ENCODE results near the gene SLC9A6.

Gene SLC9A6

DNA sequence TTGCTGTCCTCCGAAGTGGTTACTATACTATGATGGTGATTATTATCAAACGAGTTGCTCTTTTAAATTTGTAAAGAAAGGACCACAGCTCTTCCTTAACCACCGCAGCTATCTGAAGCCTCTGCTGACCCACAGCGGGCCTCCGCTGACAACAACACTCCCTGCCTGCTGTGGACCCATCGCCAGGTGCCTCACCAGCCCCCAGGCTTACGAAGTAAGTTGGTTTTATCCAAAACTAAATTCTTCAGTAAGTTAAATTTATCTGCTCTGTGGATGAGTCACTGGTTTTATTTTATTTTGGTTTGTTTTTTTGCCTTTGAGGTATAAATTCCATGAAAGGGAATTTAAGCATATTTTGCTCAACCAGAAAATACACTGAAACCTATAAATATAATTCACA lies 54.7 kb downstream of the SLC9A6 start:
- no peak overlapping the region for H3K56ac ChIP-seq (ENCODE audit: low read length)
- DNase-seq, result no peak
- H3K27me3 ChIP-seq (ENCODE audit: insufficient read depth, low read length, poor library complexity), result no peaks in the 10 kb centered on the region
- H3K4me3 ChIP-seq (ENCODE audit: low read length), result no peak overlapping the region
- H3K4ac ChIP-seq (ENCODE audit: low read depth, low read length), result no peak overlapping the region
- no peaks in the 10 kb centered on the region for H3K79me1 ChIP-seq (ENCODE audit: low read length)
- H3K18ac ChIP-seq (ENCODE audit: low read length), result no peak overlapping the region
- no peak overlapping the region for H2BK5ac ChIP-seq (ENCODE audit: low read length)
- no peak overlapping the region for H3K23ac ChIP-seq (ENCODE audit: low read length)
- no peak overlapping the region for H2BK15ac ChIP-seq (replicated peaks; ENCODE audit: low read depth)
- H3K4me1 ChIP-seq (ENCODE audit: control insufficient read depth, low read depth, low read length), result no peaks in the 10 kb centered on the region
- H2AK5ac ChIP-seq (ENCODE audit: low read length), result no peak overlapping the region
- H3K4me2 ChIP-seq (ENCODE audit: low read length), result no peak overlapping the region
- no peaks in the 10 kb centered on the region for H3K79me2 ChIP-seq (ENCODE audit: control insufficient read depth, insufficient read depth, low read length)
- H4K5ac ChIP-seq (ENCODE audit: low read length), result no peak overlapping the region
- H4K8ac ChIP-seq (ENCODE audit: low read depth, low read length), result no peak overlapping the region
- WGBS (ENCODE audit: extremely low coverage, insufficient coverage, low lambda C conversion rate), result no CpG with 5 or more reads among the region's 7 CpGs
- H3K9ac ChIP-seq (ENCODE audit: low read length), result no peak overlapping the region
- H3K27ac ChIP-seq (ENCODE audit: low read depth, low read length), result no peak overlapping the region
- H2BK120ac ChIP-seq (ENCODE audit: low read depth, low read length), result no peak overlapping the region
- H3K36me3 ChIP-seq (ENCODE audit: control insufficient read depth, insufficient read depth, low read length), result no peaks in the 10 kb centered on the region

DNA sequence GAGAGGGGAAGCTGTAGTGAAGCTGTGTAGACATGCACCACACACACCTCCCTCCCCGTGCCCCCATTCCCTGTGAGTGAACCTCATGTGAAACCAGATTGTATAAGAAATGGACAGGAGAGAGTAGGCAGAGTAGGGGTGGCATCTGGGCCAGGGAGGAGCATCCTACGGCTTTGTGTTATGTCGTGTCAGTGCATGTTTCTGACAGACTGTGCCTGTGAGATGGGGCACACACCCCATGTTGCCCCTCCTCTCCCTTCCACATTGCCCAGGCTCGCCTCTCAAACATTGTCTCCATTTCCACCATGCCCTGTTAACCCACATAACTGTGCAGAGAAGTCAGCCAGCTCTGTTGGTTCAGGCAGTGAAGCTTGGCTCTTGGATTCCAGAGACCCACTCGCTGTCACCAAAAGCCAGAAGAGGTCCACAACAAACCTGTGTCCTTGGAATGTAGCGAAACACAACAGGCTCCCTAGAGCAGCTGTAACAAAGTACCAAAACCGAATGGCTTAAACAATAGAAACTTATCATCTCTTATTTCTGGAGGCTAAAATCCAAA lies 56.1 kb downstream of the SLC9A6 start:
- no CpG with 5 or more reads among the region's 7 CpGs for WGBS (ENCODE audit: extremely low coverage, insufficient coverage, low lambda C conversion rate)
- no peak overlapping the region for H3K18ac ChIP-seq (ENCODE audit: low read length)
- no peaks in the 10 kb centered on the region for H3K79me2 ChIP-seq (ENCODE audit: control insufficient read depth, insufficient read depth, low read length)
- H2BK5ac ChIP-seq (ENCODE audit: low read length), result no peak overlapping the region
- no peak overlapping the region for H3K4ac ChIP-seq (ENCODE audit: low read depth, low read length)
- no peak overlapping the region for H2AK5ac ChIP-seq (ENCODE audit: low read length)
- no peak overlapping the region for H3K27ac ChIP-seq (ENCODE audit: low read depth, low read length)
- no peak overlapping the region for H3K4me3 ChIP-seq (ENCODE audit: low read length)
- H3K56ac ChIP-seq (ENCODE audit: low read length), result no peak overlapping the region
- H3K79me1 ChIP-seq (ENCODE audit: low read length), result no peaks in the 10 kb centered on the region
- H2BK15ac ChIP-seq (replicated peaks; ENCODE audit: low read depth), result no peak overlapping the region
- H3K23ac ChIP-seq (ENCODE audit: low read length), result no peak overlapping the region
- H4K5ac ChIP-seq (ENCODE audit: low read length), result no peak overlapping the region
- DNase-seq, result no peak
- H3K9ac ChIP-seq (ENCODE audit: low read length), result no peak overlapping the region
- H3K4me2 ChIP-seq (ENCODE audit: low read length), result no peak overlapping the region
- no peaks in the 10 kb centered on the region for H3K27me3 ChIP-seq (ENCODE audit: insufficient read depth, low read length, poor library complexity)
- no peaks in the 10 kb centered on the region for H3K36me3 ChIP-seq (ENCODE audit: control insufficient read depth, insufficient read depth, low read length)
- no peaks in the 10 kb centered on the region for H3K4me1 ChIP-seq (ENCODE audit: control insufficient read depth, low read depth, low read length)
- H4K8ac ChIP-seq (ENCODE audit: low read depth, low read length), result no peak overlapping the region
- no peak overlapping the region for H2BK120ac ChIP-seq (ENCODE audit: low read depth, low read length)

DNA sequence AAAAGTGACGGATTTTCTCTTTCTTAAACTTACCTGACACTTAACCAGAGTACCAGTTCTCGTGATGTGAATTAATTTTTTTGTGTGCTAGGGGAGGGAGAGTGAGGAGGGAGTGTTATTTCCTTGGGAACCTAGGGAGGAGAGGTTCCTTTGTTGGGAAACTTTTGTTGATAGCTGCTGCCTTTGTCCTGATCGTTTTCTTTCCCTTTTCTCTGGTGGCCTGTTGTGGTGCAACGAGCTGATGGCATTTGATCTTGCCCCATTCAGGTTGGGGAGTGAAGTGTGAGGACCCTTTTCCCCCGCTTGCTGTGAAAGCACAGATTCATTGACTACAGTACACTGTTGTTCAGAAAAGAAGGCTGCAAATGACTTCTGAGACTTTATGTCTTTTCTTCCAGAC lies 59.8 kb downstream of the SLC9A6 start:
- H3K9ac ChIP-seq (ENCODE audit: low read length), result no peak overlapping the region
- H2AK5ac ChIP-seq (ENCODE audit: low read length), result no peak overlapping the region
- H4K8ac ChIP-seq (ENCODE audit: low read depth, low read length), result no peak overlapping the region
- no peak overlapping the region for H3K56ac ChIP-seq (ENCODE audit: low read length)
- no CpG with 5 or more reads among the region's 5 CpGs for WGBS (ENCODE audit: extremely low coverage, insufficient coverage, low lambda C conversion rate)
- no peak overlapping the region for H3K4ac ChIP-seq (ENCODE audit: low read depth, low read length)
- H3K4me1 ChIP-seq (ENCODE audit: control insufficient read depth, low read depth, low read length), result no peaks in the 10 kb centered on the region
- DNase-seq, result no peak
- no peak overlapping the region for H3K4me3 ChIP-seq (ENCODE audit: low read length)
- H3K79me1 ChIP-seq (ENCODE audit: low read length), result no peaks in the 10 kb centered on the region
- H3K27ac ChIP-seq (ENCODE audit: low read depth, low read length), result no peak overlapping the region
- no peak overlapping the region for H2BK120ac ChIP-seq (ENCODE audit: low read depth, low read length)
- H2BK15ac ChIP-seq (replicated peaks; ENCODE audit: low read depth), result no peak overlapping the region
- H3K23ac ChIP-seq (ENCODE audit: low read length), result no peak overlapping the region
- H3K18ac ChIP-seq (ENCODE audit: low read length), result no peak overlapping the region
- no peak overlapping the region for H2BK5ac ChIP-seq (ENCODE audit: low read length)
- no peaks in the 10 kb centered on the region for H3K27me3 ChIP-seq (ENCODE audit: insufficient read depth, low read length, poor library complexity)
- no peak overlapping the region for H4K5ac ChIP-seq (ENCODE audit: low read length)
- no peaks in the 10 kb centered on the region for H3K79me2 ChIP-seq (ENCODE audit: control insufficient read depth, insufficient read depth, low read length)
- no peak overlapping the region for H3K4me2 ChIP-seq (ENCODE audit: low read length)
- no peaks in the 10 kb centered on the region for H3K36me3 ChIP-seq (ENCODE audit: control insufficient read depth, insufficient read depth, low read length)

GRCh38 chrX:136046295-136047015 lies 61.2 kb downstream of the SLC9A6 start:
- H4K5ac ChIP-seq (ENCODE audit: low read length), result no peak overlapping the region
- no peak overlapping the region for H3K9ac ChIP-seq (ENCODE audit: low read length)
- no peak overlapping the region for H3K27ac ChIP-seq (ENCODE audit: low read depth, low read length)
- H3K4me3 ChIP-seq (ENCODE audit: low read length), result no peak overlapping the region
- no peaks in the 10 kb centered on the region for H3K79me1 ChIP-seq (ENCODE audit: low read length)
- no peaks in the 10 kb centered on the region for H3K4me1 ChIP-seq (ENCODE audit: control insufficient read depth, low read depth, low read length)
- no peak overlapping the region for H4K8ac ChIP-seq (ENCODE audit: low read depth, low read length)
- H3K18ac ChIP-seq (ENCODE audit: low read length), result no peak overlapping the region
- H2BK15ac ChIP-seq (replicated peaks; ENCODE audit: low read depth), result no peak overlapping the region
- no peak overlapping the region for H3K23ac ChIP-seq (ENCODE audit: low read length)
- H3K79me2 ChIP-seq (ENCODE audit: control insufficient read depth, insufficient read depth, low read length), result no peaks in the 10 kb centered on the region
- no peak overlapping the region for H3K56ac ChIP-seq (ENCODE audit: low read length)
- H3K36me3 ChIP-seq (ENCODE audit: control insufficient read depth, insufficient read depth, low read length), result no peaks in the 10 kb centered on the region
- H3K4me2 ChIP-seq (ENCODE audit: low read length), result no peak overlapping the region
- WGBS (ENCODE audit: extremely low coverage, insufficient coverage, low lambda C conversion rate), result no CpG with 5 or more reads among the region's 13 CpGs
- H2AK5ac ChIP-seq (ENCODE audit: low read length), result no peak overlapping the region
- DNase-seq, result no peak
- no peaks in the 10 kb centered on the region for H3K27me3 ChIP-seq (ENCODE audit: insufficient read depth, low read length, poor library complexity)
- H3K4ac ChIP-seq (ENCODE audit: low read depth, low read length), result no peak overlapping the region
- H2BK5ac ChIP-seq (ENCODE audit: low read length), result no peak overlapping the region
- H2BK120ac ChIP-seq (ENCODE audit: low read depth, low read length), result no peak overlapping the region

- no peaks in the 10 kb centered on the region for H3K36me3 ChIP-seq (ENCODE audit: control insufficient read depth, insufficient read depth, low read length)
- no peak overlapping the region for H3K18ac ChIP-seq (ENCODE audit: low read length)
- no peak overlapping the region for H2AK5ac ChIP-seq (ENCODE audit: low read length)
- H3K9ac ChIP-seq (ENCODE audit: low read length), result no peak overlapping the region
- no peaks in the 10 kb centered on the region for H3K4me1 ChIP-seq (ENCODE audit: control insufficient read depth, low read depth, low read length)
- H2BK15ac ChIP-seq (replicated peaks; ENCODE audit: low read depth), result no peak overlapping the region
- H3K27me3 ChIP-seq (ENCODE audit: insufficient read depth, low read length, poor library complexity), result no peaks in the 10 kb centered on the region
- H3K27ac ChIP-seq (ENCODE audit: low read depth, low read length), result no peak overlapping the region
- no peak overlapping the region for H3K4ac ChIP-seq (ENCODE audit: low read depth, low read length)
- no peak overlapping the region for H4K8ac ChIP-seq (ENCODE audit: low read depth, low read length)
- no peak for DNase-seq
- no peaks in the 10 kb centered on the region for H3K79me1 ChIP-seq (ENCODE audit: low read length)
- no peak overlapping the region for H3K23ac ChIP-seq (ENCODE audit: low read length)
- H4K5ac ChIP-seq (ENCODE audit: low read length), result no peak overlapping the region
- no peak overlapping the region for H3K56ac ChIP-seq (ENCODE audit: low read length)
- WGBS (ENCODE audit: extremely low coverage, insufficient coverage, low lambda C conversion rate), result no CpG with 5 or more reads among the region's 2 CpGs
- no peak overlapping the region for H3K4me3 ChIP-seq (ENCODE audit: low read length)
- no peak overlapping the region for H2BK120ac ChIP-seq (ENCODE audit: low read depth, low read length)
- H2BK5ac ChIP-seq (ENCODE audit: low read length), result no peak overlapping the region
- H3K79me2 ChIP-seq (ENCODE audit: control insufficient read depth, insufficient read depth, low read length), result no peaks in the 10 kb centered on the region
- no peak overlapping the region for H3K4me2 ChIP-seq (ENCODE audit: low read length)
Observed at GRCh38 chrX:136047016-136047642, 61.9 kb downstream of the SLC9A6 start.
